Panc1 (cell line): ENCODE results near the gene APCDD1L.

Source experiments
- POLR2AphosphoS5 ChIP-seq: IDR thresholded peaks from 2 replicates; pipeline ENCODE4 v1.6.1; 2012; ENCODE audit warnings: mild to moderate bottlenecking, low read depth, low read length, moderate library complexity
- TF ChIP-seq, protein P1 (sequence below): fragments of 450-650 bp; IDR thresholded peaks from 2 replicates; pipeline ENCODE4 v1.5.1; 2017; ENCODE audit warnings: mild to moderate bottlenecking
- TF ChIP-seq, protein P2 (sequence below), 2 experiments: IDR thresholded peaks; 2 replicates each; pipeline ENCODE4 v1.6.1; 2011 to 2012; ENCODE audit warnings: low read depth in 2 of 2, control low read depth in 1 of 2, low read length in 1 of 2, mild to moderate bottlenecking in 1 of 2, moderate library complexity in 1 of 2; ENCODE audit not compliant: insufficient read depth in 1 of 2

DNA sequence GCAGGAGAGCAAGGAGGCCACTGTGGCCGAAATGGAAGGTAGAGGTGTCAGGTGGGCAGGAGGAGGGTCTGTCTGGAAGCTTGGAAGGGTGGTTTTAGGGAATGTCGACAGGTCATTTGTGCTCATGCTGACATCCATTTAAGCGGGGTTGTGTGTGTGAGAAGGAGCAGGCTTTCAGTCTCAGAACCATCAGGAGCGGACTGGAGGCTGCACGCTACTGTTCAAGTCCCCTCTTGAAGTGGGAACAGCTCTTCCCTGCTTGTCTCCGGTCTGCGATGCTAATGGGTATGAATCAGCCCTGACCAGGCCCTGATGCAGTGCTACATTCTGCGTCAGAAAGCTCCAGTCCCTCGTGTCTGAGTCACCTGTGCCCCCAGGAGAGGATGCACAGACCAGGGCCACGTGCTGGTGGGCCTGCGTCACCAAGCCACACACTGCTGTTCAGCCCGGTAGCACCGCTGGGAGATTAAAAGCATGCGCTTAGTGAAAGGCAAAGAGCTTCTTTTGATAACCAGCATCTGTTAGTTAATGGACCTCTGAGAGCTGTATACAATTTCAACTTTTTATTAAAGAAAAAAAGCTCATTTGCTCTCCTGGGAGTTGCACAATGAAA, 58.0 kb downstream of the APCDD1L start:
- TF ChIP-seq, protein P1, sequence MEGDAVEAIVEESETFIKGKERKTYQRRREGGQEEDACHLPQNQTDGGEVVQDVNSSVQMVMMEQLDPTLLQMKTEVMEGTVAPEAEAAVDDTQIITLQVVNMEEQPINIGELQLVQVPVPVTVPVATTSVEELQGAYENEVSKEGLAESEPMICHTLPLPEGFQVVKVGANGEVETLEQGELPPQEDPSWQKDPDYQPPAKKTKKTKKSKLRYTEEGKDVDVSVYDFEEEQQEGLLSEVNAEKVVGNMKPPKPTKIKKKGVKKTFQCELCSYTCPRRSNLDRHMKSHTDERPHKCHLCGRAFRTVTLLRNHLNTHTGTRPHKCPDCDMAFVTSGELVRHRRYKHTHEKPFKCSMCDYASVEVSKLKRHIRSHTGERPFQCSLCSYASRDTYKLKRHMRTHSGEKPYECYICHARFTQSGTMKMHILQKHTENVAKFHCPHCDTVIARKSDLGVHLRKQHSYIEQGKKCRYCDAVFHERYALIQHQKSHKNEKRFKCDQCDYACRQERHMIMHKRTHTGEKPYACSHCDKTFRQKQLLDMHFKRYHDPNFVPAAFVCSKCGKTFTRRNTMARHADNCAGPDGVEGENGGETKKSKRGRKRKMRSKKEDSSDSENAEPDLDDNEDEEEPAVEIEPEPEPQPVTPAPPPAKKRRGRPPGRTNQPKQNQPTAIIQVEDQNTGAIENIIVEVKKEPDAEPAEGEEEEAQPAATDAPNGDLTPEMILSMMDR = no peak
- TF ChIP-seq, protein P2, sequence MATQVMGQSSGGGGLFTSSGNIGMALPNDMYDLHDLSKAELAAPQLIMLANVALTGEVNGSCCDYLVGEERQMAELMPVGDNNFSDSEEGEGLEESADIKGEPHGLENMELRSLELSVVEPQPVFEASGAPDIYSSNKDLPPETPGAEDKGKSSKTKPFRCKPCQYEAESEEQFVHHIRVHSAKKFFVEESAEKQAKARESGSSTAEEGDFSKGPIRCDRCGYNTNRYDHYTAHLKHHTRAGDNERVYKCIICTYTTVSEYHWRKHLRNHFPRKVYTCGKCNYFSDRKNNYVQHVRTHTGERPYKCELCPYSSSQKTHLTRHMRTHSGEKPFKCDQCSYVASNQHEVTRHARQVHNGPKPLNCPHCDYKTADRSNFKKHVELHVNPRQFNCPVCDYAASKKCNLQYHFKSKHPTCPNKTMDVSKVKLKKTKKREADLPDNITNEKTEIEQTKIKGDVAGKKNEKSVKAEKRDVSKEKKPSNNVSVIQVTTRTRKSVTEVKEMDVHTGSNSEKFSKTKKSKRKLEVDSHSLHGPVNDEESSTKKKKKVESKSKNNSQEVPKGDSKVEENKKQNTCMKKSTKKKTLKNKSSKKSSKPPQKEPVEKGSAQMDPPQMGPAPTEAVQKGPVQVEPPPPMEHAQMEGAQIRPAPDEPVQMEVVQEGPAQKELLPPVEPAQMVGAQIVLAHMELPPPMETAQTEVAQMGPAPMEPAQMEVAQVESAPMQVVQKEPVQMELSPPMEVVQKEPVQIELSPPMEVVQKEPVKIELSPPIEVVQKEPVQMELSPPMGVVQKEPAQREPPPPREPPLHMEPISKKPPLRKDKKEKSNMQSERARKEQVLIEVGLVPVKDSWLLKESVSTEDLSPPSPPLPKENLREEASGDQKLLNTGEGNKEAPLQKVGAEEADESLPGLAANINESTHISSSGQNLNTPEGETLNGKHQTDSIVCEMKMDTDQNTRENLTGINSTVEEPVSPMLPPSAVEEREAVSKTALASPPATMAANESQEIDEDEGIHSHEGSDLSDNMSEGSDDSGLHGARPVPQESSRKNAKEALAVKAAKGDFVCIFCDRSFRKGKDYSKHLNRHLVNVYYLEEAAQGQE (IDR thresholded peaks at IDR 0.05; ENCODE audit: insufficient read depth in 1 of 2, low read depth in 2 of 2, low read length in 1 of 2) = no peak
- TF ChIP-seq POLR2AphosphoS5 = no peak
